GM12878 (cell line): ENCODE results near the gene BHLHA15. TPM values are rescaled to one million over a fixed set of nuclear protein-coding genes. Genes with fewer than 3 reads are reported as not detected.

Source experiments
- ATAC-seq: fragments of 200-7000 bp; cut with Tn5 transposase; 3 replicates; pipeline ENCODE4 v1.9.1; 2020; ENCODE audit warnings: mild to moderate bottlenecking, moderate library complexity
- BruUV-seq: library from RNA; stranded (reverse); fragments of 400-500 nt; replicated peaks from 2 replicates; lab custom pipeline; 2021; lab: Mats Ljungman, UMichigan
- CTCF ChIA-PET: fragments of 300-600 bp; sonication (Branson Sonifier 250); formaldehyde crosslinking; extraction: SDS; loops from one replicate; lab custom pipeline; 2021; ENCODE audit warnings: inconsistent platforms; lab: Yijun Ruan, JAX
- POLR2A ChIA-PET: fragments of 350-600 bp; formaldehyde crosslinking; extraction: SDS; loops from one replicate; lab custom pipeline; 2021; ENCODE audit warnings: inconsistent platforms; lab: Charles Lee
- RAD21 ChIA-PET: fragments of 300-600 bp; sonication (Branson Sonifier 250); formaldehyde crosslinking; loops from one replicate; lab custom pipeline; 2023; ENCODE audit warnings: antibody characterized with exemption; ENCODE audit not compliant: unreplicated experiment; lab: Charles Lee
- SMC1A ChIA-PET: fragments of 300-600 bp; sonication (Branson Sonifier 250); formaldehyde crosslinking; loops from one replicate; lab custom pipeline; 2023; ENCODE audit not compliant: unreplicated experiment, uncharacterized antibody; lab: Charles Lee
- DNase-seq: peaks from one replicate; pipeline ENCODE4 v3.0.0-alpha.2; 2011; ENCODE audit warnings: low read depth, low spot score
- FAIRE-seq: peaks from 3 replicates; lab custom pipeline; 2011; peaks lifted over from hg19 to GRCh38; lab: Jason Lieb, UNC
- H2AFZ ChIP-seq: 2 replicates; pipeline ENCODE4 v1.6.0; 2011; ENCODE audit warnings: low read depth, low read length, control low read depth; ENCODE audit not compliant: control insufficient read depth
- H3K27ac ChIP-seq: 2 replicates; pipeline ENCODE4 v1.5.1; 2011; ENCODE audit warnings: control low read depth; ENCODE audit not compliant: control insufficient read depth, insufficient read depth
- H3K27me3 ChIP-seq, 2 experiments: replicated peaks in 1 of 2; 2 replicates each; pipeline versions ENCODE4 v1.6.0 to v1.6.1; 2011; ENCODE audit warnings: low read length in 1 of 2; ENCODE audit not compliant: control insufficient read depth in 2 of 2, insufficient read depth in 2 of 2
- H3K36me3 ChIP-seq, 2 experiments: 2 replicates each; pipeline ENCODE4 v1.5.1; 2011; ENCODE audit warnings: low read length in 1 of 2; ENCODE audit not compliant: control insufficient read depth in 2 of 2, insufficient read depth in 2 of 2
- H3K4me1 ChIP-seq: 2 replicates; pipeline ENCODE4 v1.6.1; 2011; ENCODE audit warnings: mild to moderate bottlenecking, low read length, moderate library complexity, mixed read lengths; ENCODE audit not compliant: control insufficient read depth, insufficient read depth
- H3K4me2 ChIP-seq: 2 replicates; pipeline ENCODE4 v1.6.0; 2011; ENCODE audit warnings: control low read depth; ENCODE audit not compliant: control insufficient read depth, insufficient read depth
- H3K4me3 ChIP-seq: fragments of 200-600 bp; sonication (generic); 2 replicates; pipeline ENCODE4 v1.5.1; 2016
- H3K79me2 ChIP-seq: 2 replicates; pipeline ENCODE4 v1.6.0; 2011; ENCODE audit warnings: low read length; ENCODE audit not compliant: control insufficient read depth, insufficient read depth
- H3K9ac ChIP-seq: 2 replicates; pipeline ENCODE4 v1.8.0; 2011; ENCODE audit warnings: low read length, control low read depth, mixed read lengths; ENCODE audit not compliant: control insufficient read depth, insufficient read depth
- H3K9me3 ChIP-seq: replicated peaks from 3 replicates; pipeline ENCODE4 v1.5.1; 2011; ENCODE audit warnings: mild to moderate bottlenecking, low read length; ENCODE audit not compliant: control insufficient read depth, insufficient read depth
- H4K20me1 ChIP-seq: 2 replicates; pipeline ENCODE4 v1.6.0; 2011; ENCODE audit not compliant: control insufficient read depth, insufficient read depth
- KLF5 ChIP-seq: fragments of 450-650 bp; IDR thresholded peaks from 2 replicates; pipeline ENCODE4 v1.6.1; 2014; ENCODE audit warnings: mild to moderate bottlenecking; ENCODE audit not compliant: partially characterized antibody
- RAD21 ChIP-seq: IDR thresholded peaks from 2 replicates; pipeline ENCODE4 v1.6.1; 2011; ENCODE audit warnings: mild to moderate bottlenecking, low read depth, low read length, moderate library complexity; ENCODE audit not compliant: insufficient read depth
- SMC3 ChIP-seq: IDR thresholded peaks from 2 replicates; pipeline ENCODE4 v1.6.1; 2011; ENCODE audit warnings: low read length, improper control_type of control experiment, borderline replicate concordance
- STAT3 ChIP-seq: IDR thresholded peaks from 2 replicates; pipeline ENCODE4 v1.6.1; 2011; ENCODE audit warnings: low read depth, low read length, improper control_type of control experiment
- WGBS: methylation state at CpG from one replicate; pipeline ENCODE4 v1.1.6; 2016; ENCODE audit warnings: low lambda C conversion rate; ENCODE audit not compliant: insufficient replicate concordance, insufficient coverage; ENCODE audit errors: missing lambda C conversion rate; 5-methylcytosine and 5-hydroxymethylcytosine counted together
- in situ Hi-C: fragments of 300-500 bp; cut with MboI; formaldehyde crosslinking; loops from 9 replicates; pipeline ENCODE4 v1.14.3; 2018; ENCODE audit warnings: mixed read lengths
- intact Hi-C: fragments of 100-400 bp; cut with micrococcal nuclease; formaldehyde crosslinking; loops from one replicate; pipeline ENCODE4 v1.14.2; 2022; ENCODE audit not compliant: unreplicated experiment
- polyA plus RNA-seq, 11 experiments: library from polyadenylated mRNA; depleted of rRNA in 4 of 11; unstranded in 6 of 11; stranded (reverse) in 5 of 11; fragments of >200 nt; fragmentation: Nextera tagmentation in 4 of 11; fragmentation: Illumina TruSeq in 1 of 11; extraction: Ambion mirVana in 4 of 11; extraction: Trizol in 1 of 11; gene quantifications; 1 replicate in 1 of 11; 2 replicates in 10 of 11; pipeline versions ENCODE4 v1.2.1 to v1.2.3, GENCODE V29; 2011 to 2016; ENCODE audit warnings: inconsistent platforms in 2 of 11, missing spikeins in 2 of 11, low read depth in 1 of 11
- total RNA-seq, 4 experiments: library from RNA; depleted of rRNA in 3 of 4; stranded (reverse); fragments of >200 nt in 3 of 4; fragmentation: Illumina TruSeq in 1 of 4; extraction: Trizol in 1 of 4; gene quantifications; 2 replicates each; pipeline versions ENCODE4 v1.2.1 to v1.2.3, GENCODE V29; 2013 to 2021
- TF ChIP-seq, protein P1 (sequence below): IDR thresholded peaks from 2 replicates; pipeline ENCODE4 v1.6.1; 2011; ENCODE audit warnings: low read depth, low read length, improper control_type of control experiment, borderline replicate concordance
- TF ChIP-seq, protein P2 (sequence below), 3 experiments: IDR thresholded peaks in 2 of 3; conservative IDR thresholded peaks in 1 of 3; 2 replicates each; pipeline ENCODE4 v1.5.1; 2011; ENCODE audit warnings: low read depth in 3 of 3, low read length in 3 of 3, mild to moderate bottlenecking in 3 of 3, control low read depth in 2 of 3, moderate library complexity in 2 of 3, inconsistent platforms in 1 of 3, mixed read lengths in 1 of 3; ENCODE audit not compliant: control insufficient read depth in 2 of 3, insufficient read depth in 1 of 3; ENCODE audit errors: extremely low read depth in 1 of 3

BHLHA15 gene
- total and polyA plus RNA-seq, 10 of the 15 experiments (the other 5 are each of a cell fraction or from before 2014, with no cell fraction given), result 0.54 to 4.2 (median 2.5) TPM; not detected in 4

DNA sequence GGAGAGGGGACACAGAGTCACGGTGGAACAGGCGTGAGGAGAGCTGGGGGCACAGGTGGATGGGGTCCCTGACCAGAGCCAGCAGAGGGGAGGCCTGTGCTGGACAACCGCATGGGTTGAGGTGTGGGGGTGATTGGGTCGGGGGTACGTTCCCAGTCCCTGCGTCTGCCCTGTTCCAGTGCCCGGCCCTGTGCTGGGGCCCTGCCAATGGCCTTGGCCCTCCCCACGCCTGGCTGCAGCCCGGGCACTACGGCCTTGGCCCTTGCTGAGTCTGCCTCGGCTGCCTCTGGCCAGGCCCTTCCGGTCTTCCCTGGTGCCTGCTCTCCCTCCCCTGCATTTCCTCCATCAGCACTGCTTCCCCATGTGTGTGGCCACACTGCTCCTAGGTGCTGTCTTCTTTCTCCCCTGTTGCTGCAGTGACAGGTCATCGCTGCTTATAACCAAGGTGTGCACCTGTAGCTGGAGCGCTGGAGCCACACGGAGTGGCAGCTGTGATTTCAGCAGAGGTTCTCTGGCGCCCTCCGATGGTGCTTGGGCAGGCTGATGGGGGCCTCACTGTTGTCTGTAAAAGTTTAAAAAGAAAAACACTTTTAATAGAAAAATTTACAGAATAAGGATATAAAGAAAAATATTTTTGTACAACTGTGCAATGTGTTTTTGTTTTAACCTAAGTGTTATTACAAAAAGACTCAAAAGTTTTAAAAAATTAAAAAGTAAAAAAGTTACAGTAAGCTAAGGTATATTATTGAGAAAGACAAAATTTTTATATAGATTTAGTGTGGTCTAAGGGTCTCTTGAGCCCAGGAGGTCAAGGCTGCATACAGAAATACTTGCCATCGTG is 45.2 kb upstream of the BHLHA15 start:
- WGBS, result 50% methylated on average over 14 of the region's 18 CpGs
- SMC1A ChIA-PET, result interaction anchor here (0.8 to 7.3 kb wide), 14 partner anchors 10 to 144 kb away, joined by 3 to 195 read pairs (median 4); partner anchors contain the start of gene LMTK2
- Histone ChIP-seq H3K27ac (no peak overlapping the region), H4K20me1 (no peaks in the 10 kb centered on the region), H3K27me3 (no peaks in the 10 kb centered on the region), H2AFZ (no peak overlapping the region), H3K4me3 (no peak overlapping the region), H3K9ac (no peak overlapping the region), H3K36me3 (no peaks in the 10 kb centered on the region; a peak in 1 of 4 replicates), H3K79me2 (no peaks in the 10 kb centered on the region), H3K4me1 (no peaks in the 10 kb centered on the region), H3K4me2 (no peak overlapping the region), H3K9me3 (no peaks in the 10 kb centered on the region)
- RAD21 ChIA-PET, result interaction anchor here (0.7 to 8.9 kb wide), 11 partner anchors 14 to 143 kb away, joined by 3 to 297 read pairs (median 7); partner anchors contain the start of gene LMTK2
- FAIRE-seq (no peak), DNase-seq (no peak), ATAC-seq (peak; percentile 90)
- BruUV-seq, result no TSS peak
- intact Hi-C loops, result loop anchor here (1.0 kb wide), 1 partner anchor 60 kb away; the partner anchor contains the start of gene LMTK2
- CTCF ChIA-PET, result interaction anchor here (0.6 to 10.0 kb wide), 19 partner anchors 21 to 152 kb away, joined by 3 to 450 read pairs (median 4); partner anchors contain the start of gene LMTK2
- POLR2A ChIA-PET, result interaction anchor here (0.7 to 1.4 kb wide), 6 partner anchors 10 to 145 kb away, joined by 3 to 4 read pairs (median 4); no protein-coding TSS in a partner anchor
- in situ Hi-C loops, result no loop called here
- TF ChIP-seq RAD21 (peak; percentile 83), SMC3 (peak; percentile 58; the same call in 1 of the 2 replicates), KLF5 (no peak), STAT3 (no peak)
- TF ChIP-seq, protein P1, sequence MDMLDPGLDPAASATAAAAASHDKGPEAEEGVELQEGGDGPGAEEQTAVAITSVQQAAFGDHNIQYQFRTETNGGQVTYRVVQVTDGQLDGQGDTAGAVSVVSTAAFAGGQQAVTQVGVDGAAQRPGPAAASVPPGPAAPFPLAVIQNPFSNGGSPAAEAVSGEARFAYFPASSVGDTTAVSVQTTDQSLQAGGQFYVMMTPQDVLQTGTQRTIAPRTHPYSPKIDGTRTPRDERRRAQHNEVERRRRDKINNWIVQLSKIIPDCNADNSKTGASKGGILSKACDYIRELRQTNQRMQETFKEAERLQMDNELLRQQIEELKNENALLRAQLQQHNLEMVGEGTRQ, result no peak
- TF ChIP-seq, protein P2, sequence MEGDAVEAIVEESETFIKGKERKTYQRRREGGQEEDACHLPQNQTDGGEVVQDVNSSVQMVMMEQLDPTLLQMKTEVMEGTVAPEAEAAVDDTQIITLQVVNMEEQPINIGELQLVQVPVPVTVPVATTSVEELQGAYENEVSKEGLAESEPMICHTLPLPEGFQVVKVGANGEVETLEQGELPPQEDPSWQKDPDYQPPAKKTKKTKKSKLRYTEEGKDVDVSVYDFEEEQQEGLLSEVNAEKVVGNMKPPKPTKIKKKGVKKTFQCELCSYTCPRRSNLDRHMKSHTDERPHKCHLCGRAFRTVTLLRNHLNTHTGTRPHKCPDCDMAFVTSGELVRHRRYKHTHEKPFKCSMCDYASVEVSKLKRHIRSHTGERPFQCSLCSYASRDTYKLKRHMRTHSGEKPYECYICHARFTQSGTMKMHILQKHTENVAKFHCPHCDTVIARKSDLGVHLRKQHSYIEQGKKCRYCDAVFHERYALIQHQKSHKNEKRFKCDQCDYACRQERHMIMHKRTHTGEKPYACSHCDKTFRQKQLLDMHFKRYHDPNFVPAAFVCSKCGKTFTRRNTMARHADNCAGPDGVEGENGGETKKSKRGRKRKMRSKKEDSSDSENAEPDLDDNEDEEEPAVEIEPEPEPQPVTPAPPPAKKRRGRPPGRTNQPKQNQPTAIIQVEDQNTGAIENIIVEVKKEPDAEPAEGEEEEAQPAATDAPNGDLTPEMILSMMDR (IDR thresholded peaks at IDR 0.05 in 2 of 3, conservative IDR thresholded peaks at IDR 0.05 in 1 of 3; ENCODE audit: control insufficient read depth in 2 of 3, extremely low read depth in 1 of 3, insufficient read depth in 1 of 3, low read depth in 3 of 3, low read length in 3 of 3), result peak; percentile 55 to 66 (median 59)
